K562 (cell line): Measurements from ENCODE around the gene PCBD1. TPM values are rescaled to one million over a fixed set of nuclear protein-coding genes. Genes with fewer than 3 reads are reported as not detected.

Source experiments
- ADNP ChIP-seq: fragments of 200-800 bp; sonication (Bioruptor generic); IDR thresholded peaks from 2 replicates; pipeline ENCODE4 v1.6.1; 2016; ENCODE audit warnings: missing genetic modification characterization, missing compliant biosample characterization
- DACH1 ChIP-seq: fragments of 450-650 bp; IDR thresholded peaks from 2 replicates; pipeline ENCODE4 v1.6.1; 2018; ENCODE audit not compliant: partially characterized antibody
- MAFF ChIP-seq: IDR thresholded peaks from 2 replicates; pipeline ENCODE4 v1.6.1; 2012; ENCODE audit warnings: low read length, improper control_type of control experiment
- MLLT1 ChIP-seq, 2 experiments: fragments of 450-650 bp; IDR thresholded peaks; 2 replicates each; pipeline ENCODE4 v1.6.1; 2016
- PHB2 ChIP-seq: fragments of 450-650 bp; IDR thresholded peaks from 2 replicates; pipeline ENCODE4 v1.6.1; 2017; ENCODE audit warnings: low read depth
- SMAD3 ChIP-seq: fragments of 450-650 bp; formaldehyde crosslinking; conservative IDR thresholded peaks from 2 replicates; pipeline ENCODE4 v1.4.0; 2020; ENCODE audit warnings: mild to moderate bottlenecking
- ZNF318 ChIP-seq, 2 experiments: fragments of 450-650 bp; IDR thresholded peaks; 2 replicates each; pipeline ENCODE4 v1.6.1; 2016; ENCODE audit warnings: mild to moderate bottlenecking in 2 of 2, borderline replicate concordance in 1 of 2, low read depth in 1 of 2, moderate library complexity in 1 of 2
- polyA plus RNA-seq, 8 experiments: library from polyadenylated mRNA; depleted of rRNA in 4 of 8; stranded (reverse) in 5 of 8; unstranded in 3 of 8; fragments of >200 nt; fragmentation: Nextera tagmentation in 2 of 8; fragmentation: Illumina TruSeq in 1 of 8; extraction: Ambion mirVana in 2 of 8; extraction: Trizol in 1 of 8; gene quantifications; 2 replicates each; pipeline versions ENCODE4 v1.2.1 to v1.2.3, GENCODE V29; 2011 to 2014; ENCODE audit warnings: inconsistent platforms in 1 of 8, missing spikeins in 1 of 8
- total RNA-seq, 7 experiments: library from RNA; depleted of rRNA in 6 of 7; stranded (reverse); fragments of >200 nt in 6 of 7; fragmentation: Illumina TruSeq in 2 of 7; extraction: Trizol in 2 of 7; gene quantifications; 2 replicates each; pipeline versions ENCODE4 v1.2.1 to v1.2.3, GENCODE V29; 2011 to 2021; ENCODE audit warnings: low replicate concordance in 1 of 7

The PCBD1 gene
- total and polyA plus RNA-seq, 9 of the 15 experiments (the other 6 are each of a cell fraction or from before 2014, with no cell fraction given), result 14.6 to 109 (median 57.0) TPM

- no peak for TF ChIP-seq ZNF318 (IDR thresholded peaks at IDR 0.05; ENCODE audit: borderline replicate concordance in 1 of 2, low read depth in 1 of 2)
- TF ChIP-seq PHB2, result no peak
- no peak for TF ChIP-seq MLLT1 (IDR thresholded peaks at IDR 0.05)
- no peak for TF ChIP-seq ADNP
- TF ChIP-seq MAFF, result no peak
- TF ChIP-seq SMAD3 (CRISPR knock-in tag), result no peak
- TF ChIP-seq DACH1, result no peak
These were observed 43.1 kb downstream of the PCBD1 start (continued) for GRCh38 chr10:70845256-70845655.
